ENCODE results near the gene CLBA1.
"Not testable (repeated sequence)": the region's sequence is repeated elsewhere in the genome, so short reads cannot be mapped to it uniquely, and the experiment has no call there.

DNA sequence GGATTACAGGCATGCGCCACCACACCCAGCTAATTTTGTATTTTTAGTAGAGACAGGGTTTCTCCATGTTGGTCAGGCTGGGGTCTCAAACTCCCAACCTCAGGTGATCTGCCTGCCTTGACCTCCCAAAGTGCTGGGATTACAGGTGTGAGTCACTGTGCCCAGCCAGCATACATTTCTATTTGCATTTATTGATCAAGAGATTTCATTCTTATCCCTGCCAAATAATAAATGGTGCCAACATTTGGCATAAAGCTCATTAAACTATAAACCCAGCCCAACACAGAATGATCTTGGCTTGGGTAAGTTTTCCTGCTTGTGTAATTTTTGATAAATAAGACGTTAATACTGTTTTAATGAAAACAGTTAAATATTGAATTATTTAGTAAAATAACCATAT, 50.0 kb downstream of the CLBA1 start:
- TF ChIP-seq POLR2A (IDR thresholded peaks at IDR 0.05); POLR2AphosphoS5 (IDR thresholded peaks at IDR 0.05; ENCODE audit: insufficient read depth in 1 of 2, low read depth in 1 of 2): not testable (repeated sequence)
- TF ChIP-seq, protein P1, sequence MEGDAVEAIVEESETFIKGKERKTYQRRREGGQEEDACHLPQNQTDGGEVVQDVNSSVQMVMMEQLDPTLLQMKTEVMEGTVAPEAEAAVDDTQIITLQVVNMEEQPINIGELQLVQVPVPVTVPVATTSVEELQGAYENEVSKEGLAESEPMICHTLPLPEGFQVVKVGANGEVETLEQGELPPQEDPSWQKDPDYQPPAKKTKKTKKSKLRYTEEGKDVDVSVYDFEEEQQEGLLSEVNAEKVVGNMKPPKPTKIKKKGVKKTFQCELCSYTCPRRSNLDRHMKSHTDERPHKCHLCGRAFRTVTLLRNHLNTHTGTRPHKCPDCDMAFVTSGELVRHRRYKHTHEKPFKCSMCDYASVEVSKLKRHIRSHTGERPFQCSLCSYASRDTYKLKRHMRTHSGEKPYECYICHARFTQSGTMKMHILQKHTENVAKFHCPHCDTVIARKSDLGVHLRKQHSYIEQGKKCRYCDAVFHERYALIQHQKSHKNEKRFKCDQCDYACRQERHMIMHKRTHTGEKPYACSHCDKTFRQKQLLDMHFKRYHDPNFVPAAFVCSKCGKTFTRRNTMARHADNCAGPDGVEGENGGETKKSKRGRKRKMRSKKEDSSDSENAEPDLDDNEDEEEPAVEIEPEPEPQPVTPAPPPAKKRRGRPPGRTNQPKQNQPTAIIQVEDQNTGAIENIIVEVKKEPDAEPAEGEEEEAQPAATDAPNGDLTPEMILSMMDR (IDR thresholded peaks at IDR 0.05): not testable (repeated sequence)

Measured in vagina (tissue), 2 donors.